NOMO-1 treated with DMSO at 0.1 percent for 48 hours (cell line): ENCODE results near the gene IFNLR1.

ENCODE experiments used
- DNase-seq: peaks from one replicate; lab custom pipeline; 2025; ENCODE audit not compliant: unreplicated experiment; lab: John Stamatoyannopoulos, UW

Gene IFNLR1

GRCh38 chr1:24206083-24206464 lies 19.0 kb upstream of the IFNLR1 start:
- DNase-seq = no peak

GRCh38 chr1:24205345-24206082 lies 18.4 kb upstream of the IFNLR1 start:
- DNase-seq = no peak

GRCh38 chr1:24204116-24204515 lies 17.0 kb upstream of the IFNLR1 start:
- no peak for DNase-seq

GRCh38 chr1:24203404-24203803 lies 16.3 kb upstream of the IFNLR1 start:
- DNase-seq = no peak

GRCh38 chr1:24202987-24203386 lies 15.9 kb upstream of the IFNLR1 start:
- no peak for DNase-seq

GRCh38 chr1:24202556-24202955 lies 15.5 kb upstream of the IFNLR1 start:
- DNase-seq = no peak

GRCh38 chr1:24201941-24202440 lies 14.9 kb upstream of the IFNLR1 start:
- peak; percentile 31 for DNase-seq

GRCh38 chr1:24199291-24199900 lies 12.3 kb upstream of the IFNLR1 start:
- peak; percentile 58 for DNase-seq

GRCh38 chr1:24198766-24199165 lies 11.7 kb upstream of the IFNLR1 start:
- no peak for DNase-seq

GRCh38 chr1:24195874-24196273 lies 8.8 kb upstream of the IFNLR1 start:
- no peak for DNase-seq

GRCh38 chr1:24195136-24195535 lies 8.0 kb upstream of the IFNLR1 start:
- DNase-seq = peak; percentile 12

GRCh38 chr1:24193046-24193445 lies 6.0 kb upstream of the IFNLR1 start:
- no peak for DNase-seq

- DNase-seq = peak; percentile 62
Measured at GRCh38 chr1:24191860-24192259, 4.8 kb upstream of the IFNLR1 start.

GRCh38 chr1:24190983-24191461 lies 3.9 kb upstream of the IFNLR1 start:
- DNase-seq = peak; percentile 47

GRCh38 chr1:24189528-24189927 lies 2.4 kb upstream of the IFNLR1 start:
- peak; percentile 35 for DNase-seq

- no peak for DNase-seq
Measured at GRCh38 chr1:24186711-24186992, 437 bp downstream of the IFNLR1 start.

- no peak for DNase-seq
Measured at GRCh38 chr1:24186031-24186710, 918 bp downstream of the IFNLR1 start.

GRCh38 chr1:24185076-24185475 lies 2.0 kb downstream of the IFNLR1 start:
- no peak for DNase-seq

GRCh38 chr1:24182061-24182460 lies 5.0 kb downstream of the IFNLR1 start:
- no peak for DNase-seq

- no peak for DNase-seq
Measured at GRCh38 chr1:24181619-24182018, 5.5 kb downstream of the IFNLR1 start.

GRCh38 chr1:24180676-24181075 lies 6.4 kb downstream of the IFNLR1 start:
- DNase-seq = no peak

- DNase-seq = no peak
Measured at GRCh38 chr1:24179251-24179840, 7.7 kb downstream of the IFNLR1 start.
